Pulmonary artery endothelial cell (primary cell): Measurements from ENCODE around the gene FXYD1. TPM values are rescaled to one million over a fixed set of nuclear protein-coding genes. Genes with fewer than 3 reads are reported as not detected.

Source experiments
- DNase-seq: peaks from one replicate; pipeline ENCODE4 v3.0.0-alpha.2; 2011; ENCODE audit warnings: low read depth, low spot score
- total RNA-seq: library from RNA; depleted of rRNA; stranded (reverse); fragments of >200 nt; gene quantifications from 2 replicates; pipeline ENCODE4 v1.2.3, GENCODE V29; 2014

The FXYD1 gene
- total RNA-seq, 1 donor from 2014 or later = 0.26 TPM

GRCh38 chr19:35107545-35107944 is 31.1 kb upstream of the FXYD1 start:
- no peak for DNase-seq

GRCh38 chr19:35108730-35109129 is 29.9 kb upstream of the FXYD1 start:
- no peak for DNase-seq

DNA sequence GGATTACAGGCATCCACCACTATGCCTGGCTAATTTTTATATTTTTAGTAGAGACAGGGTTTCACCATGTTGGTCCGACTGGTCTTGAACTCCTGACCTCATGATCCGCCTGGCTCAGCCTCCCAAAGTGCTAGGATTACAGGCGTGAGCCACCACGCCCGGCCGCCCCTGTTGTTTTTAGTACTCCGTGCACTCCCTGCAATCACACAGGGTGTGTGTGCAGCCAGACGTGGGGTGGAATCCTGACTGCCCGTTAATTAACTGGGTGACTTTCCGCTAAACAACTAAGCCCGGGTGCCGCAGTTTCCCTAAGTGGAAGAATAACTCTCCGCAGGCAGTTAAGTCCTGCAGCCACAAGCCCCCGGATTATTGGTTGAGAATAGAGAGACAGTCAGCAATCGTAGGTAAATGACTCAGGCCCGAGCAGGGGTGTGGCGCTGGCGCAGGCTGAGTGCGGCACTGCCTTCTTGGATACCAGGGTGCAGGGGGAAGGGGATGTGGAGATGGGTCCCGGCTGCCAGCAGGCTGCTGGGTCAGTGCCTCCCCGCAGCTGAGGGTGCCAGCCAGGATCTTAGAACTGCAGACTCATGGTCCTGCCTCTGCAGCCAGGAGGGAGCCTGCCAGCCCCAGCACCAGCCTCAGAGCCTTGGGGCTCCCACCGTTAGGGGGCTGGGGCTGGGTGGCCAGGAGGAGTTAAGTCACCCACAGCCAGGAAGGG is 29.1 kb upstream of the FXYD1 start:
- DNase-seq = no peak

DNA sequence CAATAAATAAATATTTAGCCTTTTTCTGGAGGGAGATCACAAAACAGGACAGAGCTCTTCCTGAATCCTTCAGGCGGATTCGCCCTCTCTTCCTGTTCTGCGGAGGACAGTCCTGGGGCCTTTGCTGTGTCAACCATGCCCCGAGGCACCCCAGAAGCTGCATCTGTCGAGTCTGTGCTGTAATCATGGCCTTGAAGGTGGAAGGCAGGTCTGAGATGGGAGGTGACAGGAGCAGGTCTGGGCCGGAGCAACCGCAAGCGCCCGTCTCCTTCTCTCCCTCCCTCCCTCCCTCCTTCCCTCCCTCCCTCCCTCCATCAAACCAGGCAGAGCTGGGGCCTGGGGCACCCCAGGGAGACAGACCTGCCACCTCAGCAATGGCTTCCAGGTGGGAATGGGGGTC is 27.6 kb upstream of the FXYD1 start:
- no peak for DNase-seq

GRCh38 chr19:35112995-35113688 is 25.5 kb upstream of the FXYD1 start:
- no peak for DNase-seq

DNA sequence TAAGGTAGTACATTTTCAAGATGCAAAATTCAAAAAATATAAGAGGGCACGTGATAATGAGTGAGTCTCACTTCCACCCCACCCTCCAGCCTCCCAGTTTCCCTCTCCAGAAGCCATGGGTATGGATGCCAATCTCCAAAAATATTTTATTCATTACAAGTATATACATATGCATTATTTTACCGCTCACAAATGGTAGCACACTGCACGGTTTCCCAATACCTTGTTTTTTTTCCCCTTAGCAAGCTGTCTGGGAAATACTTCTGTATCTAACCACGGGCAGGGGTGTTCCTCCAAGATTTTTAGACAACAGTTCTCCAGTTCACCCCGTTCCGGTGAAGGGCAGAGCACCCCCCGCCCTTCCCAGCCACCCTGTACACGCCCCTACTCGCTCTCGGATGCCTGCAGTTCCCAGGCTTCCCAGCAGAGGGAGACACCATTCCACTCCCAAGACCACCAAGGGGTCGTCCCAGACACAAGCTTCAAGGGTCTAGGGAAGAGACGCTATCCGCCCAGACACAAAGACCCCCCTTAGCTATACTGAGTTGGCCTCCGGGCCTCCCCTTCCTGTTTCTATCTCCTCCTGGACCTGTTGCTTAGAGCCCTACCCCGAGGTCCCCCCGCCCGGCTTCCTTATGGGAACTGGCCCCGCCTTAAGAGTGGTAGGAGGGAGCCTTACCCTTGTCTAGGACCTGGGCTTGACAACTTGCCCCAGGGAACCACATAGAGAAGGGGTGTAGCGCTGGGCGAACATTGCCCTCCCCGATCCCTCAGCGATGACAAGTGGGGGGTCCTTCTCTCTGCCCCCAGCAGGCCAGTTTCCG is 24.1 kb upstream of the FXYD1 start:
- DNase-seq = no peak

GRCh38 chr19:35115177-35115951 is 23.3 kb upstream of the FXYD1 start, which contains the start of gene FXYD3:
Gene FXYD3, plus strand, starts transcription at chr19:35115823. Its CDS starts 3,554 bp downstream, at chr19:35119377.
- no peak for DNase-seq

DNA sequence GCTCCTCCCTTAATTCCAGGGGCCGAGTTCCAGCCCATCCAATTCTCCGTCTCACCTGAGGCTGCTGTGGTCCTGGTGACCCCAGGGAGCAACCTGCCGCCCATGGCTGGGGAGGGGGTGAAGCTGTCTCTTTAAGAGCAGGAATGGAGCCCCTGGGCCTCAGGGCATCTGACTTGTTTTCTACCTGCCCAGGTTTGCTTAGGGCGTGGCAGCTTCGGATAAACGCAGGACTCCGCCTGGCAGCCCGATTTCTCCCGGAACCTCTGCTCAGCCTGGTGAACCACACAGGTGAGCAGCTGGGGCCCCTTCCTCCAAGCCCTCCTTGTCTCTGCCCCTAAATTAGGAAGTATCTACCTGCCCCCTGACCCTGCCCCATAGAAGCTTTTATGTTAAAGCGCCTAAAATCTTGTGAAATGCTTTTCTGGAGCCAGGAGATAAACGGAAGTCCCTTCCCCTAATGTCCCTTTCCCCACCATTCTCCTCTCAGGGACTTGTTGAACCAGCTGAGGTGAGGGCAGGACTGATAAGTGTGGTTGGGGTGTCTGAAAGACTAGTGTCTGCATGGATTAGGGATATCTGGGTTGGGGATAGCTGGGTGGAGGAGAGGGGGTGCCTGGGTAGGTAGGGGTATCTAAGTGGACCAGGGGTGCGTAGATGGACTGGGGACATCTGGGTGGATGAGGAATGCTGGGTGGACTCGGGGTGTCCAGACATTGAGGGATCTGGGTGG is 22.4 kb upstream of the FXYD1 start:
- DNase-seq = no peak

GRCh38 chr19:35117116-35117515 is 21.5 kb upstream of the FXYD1 start:
- no peak for DNase-seq

GRCh38 chr19:35117799-35118198 is 20.8 kb upstream of the FXYD1 start:
- DNase-seq = no peak

DNA sequence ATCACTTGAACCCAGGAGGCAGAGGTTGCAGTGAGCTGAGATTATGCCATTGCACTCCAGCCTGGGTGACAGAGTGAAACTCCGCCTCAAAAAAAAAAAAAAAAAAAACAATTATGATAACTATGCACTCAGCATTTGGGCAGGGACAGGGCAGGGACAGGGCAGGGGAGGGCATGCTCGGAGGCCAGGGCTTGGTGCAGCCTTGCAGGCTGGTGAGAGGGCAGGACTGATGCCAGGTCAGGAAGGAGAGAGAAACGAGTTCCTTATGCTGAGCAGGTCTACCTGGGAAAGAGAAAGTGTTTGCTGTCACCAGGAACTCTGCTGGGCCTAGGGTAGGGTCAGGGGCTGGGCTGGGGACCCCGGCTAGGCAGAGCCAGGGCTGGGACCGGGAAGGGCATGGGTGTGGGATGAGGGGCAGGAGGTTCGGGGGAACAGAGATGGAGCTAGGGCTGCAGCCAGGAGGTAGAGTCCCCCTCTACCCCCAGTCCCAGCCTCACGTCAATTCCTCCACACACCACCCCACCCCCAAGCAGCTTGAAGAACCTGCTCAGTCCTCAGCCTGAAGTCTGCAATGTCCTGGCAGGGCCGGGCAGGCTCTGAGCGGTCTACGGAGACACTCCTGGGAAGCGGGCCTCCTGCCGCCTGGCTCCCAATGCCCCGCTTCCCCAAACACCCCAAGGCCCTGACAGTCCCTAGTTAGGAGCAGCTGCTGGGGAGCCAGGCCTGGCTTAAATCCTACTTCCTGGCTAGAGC is 20.2 kb upstream of the FXYD1 start:
- no peak for DNase-seq

DNA sequence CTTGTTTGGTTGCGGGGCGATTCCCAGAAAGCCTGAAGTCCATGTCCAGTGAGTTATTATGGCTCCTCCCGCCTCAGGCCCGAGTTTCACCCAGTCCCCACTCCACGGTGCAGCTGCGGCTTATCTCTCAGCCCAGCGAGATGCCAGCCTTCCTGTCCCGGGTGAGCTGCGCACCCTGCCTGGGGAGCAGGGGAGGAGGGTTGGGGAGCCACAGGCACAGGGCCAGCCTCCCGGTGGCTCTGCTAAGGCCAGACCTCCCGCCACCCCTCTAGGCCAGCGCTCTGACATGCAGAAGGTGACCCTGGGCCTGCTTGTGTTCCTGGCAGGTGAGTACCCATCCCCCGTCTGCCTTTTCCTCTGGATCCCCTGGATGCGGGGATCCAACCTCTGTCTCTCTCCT is 19.5 kb upstream of the FXYD1 start:
- no peak for DNase-seq

GRCh38 chr19:35119578-35120155 is 19.0 kb upstream of the FXYD1 start:
- DNase-seq = no peak

DNA sequence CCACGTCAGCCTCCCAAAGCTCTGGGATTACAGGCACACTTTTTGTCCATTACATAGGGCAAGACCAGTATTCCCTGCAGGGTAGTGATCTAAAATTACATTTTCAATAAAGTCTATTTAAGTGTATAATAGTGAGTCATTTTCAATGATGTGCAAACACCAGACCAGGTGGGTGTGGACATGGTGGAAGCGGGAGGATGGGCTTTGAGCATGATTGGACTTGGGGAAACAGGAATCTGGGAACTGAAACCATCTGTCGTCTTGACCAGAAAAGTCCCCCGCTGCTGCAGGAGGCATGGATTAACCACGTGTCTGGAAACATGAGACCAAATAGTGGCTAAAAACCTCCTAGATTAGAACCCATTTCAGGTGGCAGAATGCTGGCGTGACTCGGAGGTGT is 18.1 kb upstream of the FXYD1 start:
- no peak for DNase-seq

GRCh38 chr19:35120898-35121297 is 17.7 kb upstream of the FXYD1 start:
- DNase-seq = no peak

DNA sequence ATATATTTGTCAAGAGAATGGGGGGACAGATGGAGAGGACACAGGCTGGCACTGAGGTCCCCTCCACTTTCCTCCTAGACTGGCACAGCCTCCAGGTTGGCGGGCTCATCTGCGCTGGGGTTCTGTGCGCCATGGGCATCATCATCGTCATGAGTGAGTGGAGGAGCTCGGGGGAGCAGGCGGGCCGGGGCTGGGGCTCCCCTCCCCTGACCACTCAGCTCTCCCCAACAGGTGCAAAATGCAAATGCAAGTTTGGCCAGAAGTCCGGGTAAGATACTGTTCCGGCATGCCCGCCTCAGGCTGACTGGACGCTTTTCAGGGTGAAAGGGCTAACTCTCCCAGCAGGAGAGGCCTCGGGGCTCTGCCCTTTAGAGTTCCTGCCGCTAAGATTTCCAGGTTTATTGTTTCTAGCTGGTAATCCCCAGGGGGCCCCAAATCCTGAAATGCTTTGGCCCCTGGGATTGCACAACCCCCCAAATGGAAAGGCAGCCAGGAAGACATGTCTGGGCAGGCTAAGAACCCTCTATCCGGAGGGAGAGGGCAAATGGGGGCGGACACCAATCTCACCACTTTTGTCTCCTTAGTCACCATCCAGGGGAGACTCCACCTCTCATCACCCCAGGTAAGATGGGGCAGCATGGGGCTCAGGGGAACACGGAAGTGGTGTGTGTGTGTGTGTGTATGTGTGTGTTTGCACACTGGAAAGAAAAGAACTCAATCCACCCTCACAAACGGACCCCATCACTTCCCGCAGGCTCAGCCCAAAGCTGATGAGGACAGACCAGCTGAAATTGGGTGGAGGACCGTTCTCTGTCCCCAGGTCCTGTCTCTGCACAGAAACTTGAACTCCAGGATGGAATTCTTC is 15.7 kb upstream of the FXYD1 start:
- no peak for DNase-seq

DNA sequence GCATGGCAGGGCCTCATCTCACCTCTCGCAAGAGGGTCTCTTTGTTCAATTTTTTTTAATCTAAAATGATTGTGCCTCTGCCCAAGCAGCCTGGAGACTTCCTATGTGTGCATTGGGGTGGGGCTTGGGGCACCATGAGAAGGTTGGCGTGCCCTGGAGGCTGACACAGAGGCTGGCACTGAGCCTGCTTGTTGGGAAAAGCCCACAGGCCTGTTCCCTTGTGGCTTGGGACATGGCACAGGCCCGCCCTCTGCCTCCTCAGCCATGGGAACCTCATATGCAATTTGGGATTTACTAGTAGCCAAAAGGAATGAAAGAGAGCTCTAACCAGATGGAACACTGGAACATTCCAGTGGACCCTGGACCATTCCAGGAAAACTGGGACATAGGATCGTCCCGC is 15.1 kb upstream of the FXYD1 start:
- no peak for DNase-seq
